GM19193 (cell line): ENCODE data around the gene MAP3K5.

Experiments
- POLR2A ChIP-seq: IDR thresholded peaks from 4 replicates; pipeline ENCODE4 v1.6.1; 2011; ENCODE audit not compliant: insufficient read depth, insufficient read length; ENCODE audit errors: extremely low read depth

MAP3K5 gene

DNA sequence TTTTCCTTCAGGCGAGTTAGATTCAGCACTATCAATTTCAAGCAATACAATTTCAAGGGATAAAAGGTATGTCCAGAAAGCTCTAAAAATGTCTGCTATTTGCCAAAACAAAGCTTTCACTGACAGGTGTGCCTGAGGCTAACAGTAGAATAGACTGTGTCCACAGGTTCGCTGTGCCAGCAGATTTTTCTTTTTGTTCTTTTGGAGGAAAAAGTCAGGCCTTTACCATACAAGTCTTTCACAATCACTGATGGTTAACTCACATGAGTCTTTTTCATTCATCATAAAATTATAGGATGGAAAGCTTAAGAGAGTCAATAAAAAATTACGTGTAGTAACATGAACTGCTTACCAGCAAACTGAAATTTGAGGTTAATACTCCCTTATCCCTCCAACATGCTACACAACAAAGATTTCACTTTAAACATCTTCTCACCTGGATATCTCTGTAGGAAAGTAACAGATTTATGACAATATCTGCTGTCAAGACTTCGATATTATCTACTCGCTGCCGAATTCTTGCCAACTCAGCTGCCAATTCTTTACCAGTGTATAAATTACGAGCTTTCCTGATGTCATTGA, 95.4 kb downstream of the MAP3K5 start:
- no peak for TF ChIP-seq POLR2A

- no peak for TF ChIP-seq POLR2A
These were observed 96.0 kb downstream of the MAP3K5 start for GRCh38 chr6:136696238-136696637.

DNA sequence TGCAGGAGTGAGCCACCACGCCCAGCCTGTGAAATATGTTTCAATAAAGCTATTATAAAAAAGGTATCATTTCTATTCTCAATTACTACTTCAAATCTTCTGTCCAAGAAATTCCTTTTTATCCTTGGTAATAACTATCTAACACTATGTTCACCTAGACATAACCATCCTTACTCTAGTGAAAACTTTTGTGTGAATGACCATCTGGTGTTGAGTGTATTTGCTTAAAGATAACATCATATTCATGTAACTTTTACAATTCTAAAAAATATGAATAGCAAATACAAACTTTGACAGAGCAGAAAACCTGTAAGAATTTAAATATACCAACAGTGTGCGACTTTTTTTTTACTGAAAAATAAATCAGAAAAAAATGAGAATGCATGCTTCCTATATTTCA, 96.9 kb downstream of the MAP3K5 start:
- no peak for TF ChIP-seq POLR2A

DNA sequence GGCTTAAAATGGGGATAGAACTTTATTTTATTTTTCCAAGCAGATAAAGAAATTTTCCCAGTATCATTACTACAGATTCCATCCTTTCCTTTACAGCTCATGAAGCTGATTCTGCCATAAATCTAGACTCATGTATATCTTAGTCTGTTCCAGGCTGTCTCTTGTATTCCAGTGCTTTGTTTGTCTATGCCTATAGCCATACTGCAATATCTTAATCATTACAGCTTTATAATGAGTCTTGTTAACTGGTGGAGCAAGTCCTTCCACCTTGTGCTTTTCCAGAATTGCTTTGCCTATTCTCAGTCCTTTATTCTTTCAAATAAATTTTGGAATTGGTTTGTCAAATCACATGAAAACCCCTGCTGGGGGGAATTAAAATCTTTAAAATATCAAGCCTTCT, 99.2 kb downstream of the MAP3K5 start:
- TF ChIP-seq POLR2A: no peak

DNA sequence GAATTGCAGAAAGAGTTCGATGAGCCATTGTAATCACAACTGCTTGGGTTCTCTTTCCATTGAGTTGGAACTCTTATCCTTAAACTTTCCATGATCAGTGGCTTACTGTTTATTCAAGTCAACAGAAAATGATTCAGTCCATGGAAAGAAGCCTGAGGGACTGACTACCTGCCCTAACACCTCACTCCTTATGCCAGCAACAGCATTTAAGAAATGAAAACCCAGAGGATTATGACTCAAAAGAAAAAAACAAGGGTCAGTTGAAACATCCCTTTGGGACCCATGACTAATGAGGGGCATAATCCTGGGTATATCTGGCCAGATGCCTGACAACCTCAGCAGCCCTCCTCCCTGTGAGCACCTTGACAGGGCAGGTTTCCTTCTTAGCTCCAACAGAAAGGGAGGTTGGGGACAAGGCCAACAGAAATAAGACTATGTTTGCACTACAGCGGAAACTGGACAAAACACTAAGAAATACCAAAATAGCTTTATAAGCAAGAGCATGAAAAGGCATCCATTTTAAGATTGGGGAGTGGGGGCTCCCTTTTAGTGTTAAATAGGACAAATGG, 106.7 kb downstream of the MAP3K5 start:
- TF ChIP-seq POLR2A: no peak

- TF ChIP-seq POLR2A: no peak
These were observed 107.8 kb downstream of the MAP3K5 start for GRCh38 chr6:136684466-136684865.

DNA sequence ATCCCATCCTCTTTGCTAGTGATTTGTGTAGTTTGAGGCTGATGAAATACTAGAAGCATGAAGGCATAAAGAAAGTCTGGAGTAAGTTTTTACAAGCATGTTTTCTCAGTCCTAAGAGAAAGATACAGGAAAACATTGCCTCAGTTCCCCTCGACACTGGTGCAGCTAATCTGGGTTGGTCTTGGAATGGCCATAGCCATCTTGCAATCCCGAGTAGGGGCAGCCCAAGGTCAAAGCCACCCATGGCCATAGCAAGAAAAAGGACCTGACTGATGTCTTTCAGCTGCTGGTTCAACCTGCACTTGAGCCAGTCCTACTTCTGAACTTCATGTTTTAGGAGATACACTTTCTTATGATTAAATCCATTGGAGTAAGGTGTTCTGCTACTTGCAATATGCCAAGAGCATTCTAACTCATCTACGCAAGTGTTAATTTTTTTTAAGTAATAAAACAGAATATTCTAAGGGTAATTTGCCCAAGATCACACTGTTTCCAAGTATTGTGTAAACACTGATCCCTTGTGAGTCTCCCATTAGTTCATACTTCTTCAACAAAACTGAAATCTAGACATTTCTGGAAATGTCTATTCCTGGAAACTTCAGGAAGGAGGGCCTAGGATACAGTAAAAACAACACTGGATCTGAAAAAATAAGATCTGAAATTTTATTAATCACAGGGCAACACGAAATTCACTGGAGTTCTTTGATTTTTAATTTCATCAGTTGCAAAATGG, 108.9 kb downstream of the MAP3K5 start:
- no peak for TF ChIP-seq POLR2A

- no peak for TF ChIP-seq POLR2A
These were observed 110.0 kb downstream of the MAP3K5 start for GRCh38 chr6:136682292-136682691.

DNA sequence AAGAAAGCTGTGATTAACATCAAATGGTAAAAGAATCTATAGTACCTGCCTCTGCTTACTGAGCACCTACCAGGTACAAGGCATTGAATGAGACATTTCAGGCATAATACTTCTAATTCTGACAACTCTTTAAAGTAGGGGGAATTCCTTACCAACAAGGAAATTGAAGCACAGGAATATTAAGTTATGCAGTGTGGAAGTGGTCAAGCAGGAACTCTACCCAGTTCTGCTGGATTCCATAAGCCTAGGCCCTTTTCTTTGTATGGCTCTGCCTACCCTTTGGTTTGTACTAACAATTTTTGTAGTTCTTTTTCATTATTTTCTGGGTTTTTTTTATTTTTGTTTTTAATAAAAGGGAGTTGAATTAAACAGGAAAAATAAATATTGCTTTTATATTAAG, 114.5 kb downstream of the MAP3K5 start:
- no peak for TF ChIP-seq POLR2A

GRCh38 chr6:136677344-136677743, 114.9 kb downstream of the MAP3K5 start:
- no peak for TF ChIP-seq POLR2A

DNA sequence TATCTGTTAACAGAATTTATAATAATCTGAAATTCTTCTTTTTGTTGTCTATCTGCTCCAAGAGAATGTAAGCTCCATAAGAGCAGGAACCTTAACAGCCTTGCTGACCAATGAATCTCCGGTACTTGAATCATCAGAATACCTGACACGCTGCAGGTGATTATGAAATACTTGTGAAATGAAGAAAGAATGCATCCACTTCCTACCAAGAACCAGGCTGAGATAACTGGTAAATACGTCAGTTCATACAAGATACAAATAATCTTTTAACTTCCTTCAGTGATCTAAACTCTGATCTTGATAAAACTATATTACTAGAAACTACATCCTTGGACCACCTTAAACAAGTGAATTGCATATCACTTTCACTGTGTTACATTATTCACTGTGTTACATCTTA, 116.2 kb downstream of the MAP3K5 start:
- TF ChIP-seq POLR2A: no peak

DNA sequence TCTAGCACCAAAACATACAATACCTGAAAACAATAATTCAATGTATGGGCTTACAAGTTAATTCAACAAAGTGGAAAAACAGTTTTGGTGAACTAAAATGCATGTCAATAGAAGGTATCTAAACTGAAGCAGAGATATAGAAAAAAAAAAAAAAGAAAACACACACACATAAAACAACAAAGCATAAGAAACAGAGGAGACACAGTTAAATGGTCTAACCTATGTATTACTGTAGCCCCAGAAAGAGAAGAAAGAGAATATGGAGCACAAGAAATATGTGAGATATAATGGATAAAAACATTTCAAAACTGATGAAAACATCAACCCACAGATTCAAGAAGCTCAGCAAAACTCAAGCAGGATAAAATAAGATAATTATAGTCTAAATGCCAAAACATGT, 118.7 kb downstream of the MAP3K5 start:
- TF ChIP-seq POLR2A: no peak

DNA sequence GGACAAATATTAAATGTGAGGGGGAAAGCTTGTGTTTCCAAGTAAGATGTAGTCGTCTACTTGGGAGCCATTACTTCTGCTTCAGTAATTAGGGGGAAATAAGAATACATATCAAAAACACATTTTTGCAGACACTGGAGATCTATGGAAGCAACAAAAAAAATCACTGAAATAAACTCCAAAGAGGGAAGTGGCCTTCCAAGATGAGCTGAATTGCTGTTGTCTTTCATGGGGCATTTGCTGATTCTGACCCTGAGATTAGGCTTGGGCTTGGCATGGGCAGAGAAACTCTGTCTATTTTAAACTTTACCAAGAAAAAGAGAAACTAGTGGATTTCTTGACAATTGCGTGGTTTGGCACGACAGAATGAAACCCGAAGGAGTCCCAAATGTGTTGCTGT, 120.1 kb downstream of the MAP3K5 start:
- no peak for TF ChIP-seq POLR2A

DNA sequence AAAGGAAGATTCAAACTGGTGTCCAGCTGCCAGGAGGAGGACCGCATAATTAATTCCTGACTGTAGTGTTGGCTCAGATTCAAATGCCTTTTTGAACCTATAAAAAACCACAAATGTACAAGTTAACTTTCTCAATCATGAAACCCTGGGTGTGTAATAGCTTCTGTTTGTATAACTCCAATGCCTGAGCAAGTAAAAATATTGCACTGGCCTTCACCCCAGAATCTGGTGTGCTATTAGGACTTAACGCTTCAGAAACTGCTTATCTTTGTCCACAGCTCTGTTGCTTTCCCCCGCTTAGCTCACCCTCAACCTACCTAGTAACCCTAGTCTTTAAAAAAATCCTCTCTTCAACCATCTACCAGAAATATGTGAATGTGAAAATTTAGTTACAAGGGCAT, 123.0 kb downstream of the MAP3K5 start:
- TF ChIP-seq POLR2A: no peak

GRCh38 chr6:136668571-136668970, 123.7 kb downstream of the MAP3K5 start:
- TF ChIP-seq POLR2A: no peak

GRCh38 chr6:136666041-136666440, 126.2 kb downstream of the MAP3K5 start:
- no peak for TF ChIP-seq POLR2A
